Muscle of leg (tissue), 11 donors: ENCODE data around the gene PRDX1. TPM values are rescaled to one million over a fixed set of nuclear protein-coding genes. Genes with fewer than 3 reads are reported as not detected.

Source experiments
- DNase-seq: peaks from one replicate; pipeline ENCODE4 v3.0.0; 2013
- H3K27ac ChIP-seq: one replicate; pipeline ENCODE4 v1.5.1; 2013; ENCODE audit warnings: mild to moderate bottlenecking, low read length, control low read depth
- H3K27me3 ChIP-seq: one replicate; pipeline ENCODE4 v1.6.1; 2013; ENCODE audit warnings: low read length; ENCODE audit not compliant: control insufficient read depth, insufficient read depth
- H3K36me3 ChIP-seq: one replicate; pipeline ENCODE4 v1.6.1; 2013; ENCODE audit warnings: low read length; ENCODE audit not compliant: control insufficient read depth, insufficient read depth
- H3K4me1 ChIP-seq: one replicate; pipeline ENCODE4 v1.6.1; 2013; ENCODE audit warnings: low read length; ENCODE audit not compliant: control insufficient read depth, insufficient read depth
- H3K4me3 ChIP-seq: one replicate; pipeline ENCODE4 v1.5.1; 2013; ENCODE audit warnings: low read length, control low read depth
- H3K9me3 ChIP-seq: replicated peaks from 2 replicates; pipeline ENCODE4 v1.6.1; 2013; ENCODE audit warnings: low read depth, low read length; ENCODE audit not compliant: control insufficient read depth
- WGBS: methylation state at CpG from one replicate; pipeline ENCODE4 v1.1.5; 2013; ENCODE audit warnings: missing lambda C conversion rate; ENCODE audit not compliant: insufficient coverage; 5-methylcytosine and 5-hydroxymethylcytosine counted together
- polyA plus RNA-seq, 8 donors: library from polyadenylated mRNA; unstranded; fragments of 120-200 nt; gene quantifications; one replicate each; pipeline versions ENCODE4 v1.2.1 to v1.2.3, GENCODE V29; 2013; ENCODE audit warnings: inconsistent platforms in 1 of 8, low replicate concordance in 1 of 8; ENCODE audit not compliant: insufficient read length in 8 of 8, insufficient read depth in 1 of 8
- total RNA-seq: library from RNA; stranded (reverse); fragments of 120-200 nt; gene quantifications from one replicate; pipeline ENCODE4 v1.2.4, GENCODE V29; 2013

Gene PRDX1
- total and polyA plus RNA-seq, 9 donors: 159 to 223 (median 174) TPM

GRCh38 chr1:45557422-45557944, 35.8 kb upstream of the PRDX1 start:
- no peaks in the 10 kb centered on the region for H3K4me1 ChIP-seq
- no peaks in the 10 kb centered on the region for H3K9me3 ChIP-seq
- no peak overlapping the region for H3K4me3 ChIP-seq
- WGBS: 83% methylated on average over 3 of the region's 3 CpGs
- H3K27ac ChIP-seq: no peak overlapping the region
- no peaks in the 10 kb centered on the region for H3K27me3 ChIP-seq
- peaks cover 48% of the 10 kb centered on the region for H3K36me3 ChIP-seq
- no peak for DNase-seq

GRCh38 chr1:45554198-45554597, 32.5 kb upstream of the PRDX1 start:
- Histone ChIP-seq H3K4me3 (no peak overlapping the region), H3K9me3 (no peaks in the 10 kb centered on the region), H3K4me1 (peaks cover 14% of the 10 kb centered on the region), H3K27ac (no peak overlapping the region), H3K36me3 (peaks cover 32% of the 10 kb centered on the region), H3K27me3 (no peaks in the 10 kb centered on the region)
- 79% methylated on average over 5 of the region's 6 CpGs for WGBS
- no peak for DNase-seq

- H3K4me3 ChIP-seq: no peak overlapping the region
Observed at GRCh38 chr1:45552331-45552730, 30.6 kb upstream of the PRDX1 start.

GRCh38 chr1:45551684-45552083, 30.0 kb upstream of the PRDX1 start:
- Histone ChIP-seq H3K27me3 (no peaks in the 10 kb centered on the region), H3K36me3 (peaks cover 24% of the 10 kb centered on the region), H3K9me3 (no peaks in the 10 kb centered on the region), H3K27ac (no peak overlapping the region), H3K4me3 (peak overlapping the region; percentile 96), H3K4me1 (peaks cover 14% of the 10 kb centered on the region)
- DNase-seq: no peak
- no CpG with 5 or more reads among the region's 3 CpGs for WGBS

More at GRCh38 chr1:45552331-45552730, 30.6 kb upstream of the PRDX1 start:
- WGBS: 50% methylated on average over 1 of the region's 1 CpG
- DNase-seq: no peak
- peaks cover 27% of the 10 kb centered on the region for H3K36me3 ChIP-seq
- peaks cover 14% of the 10 kb centered on the region for H3K4me1 ChIP-seq
- no peak overlapping the region for H3K27ac ChIP-seq
- no peaks in the 10 kb centered on the region for H3K9me3 ChIP-seq
- H3K27me3 ChIP-seq: no peaks in the 10 kb centered on the region

GRCh38 chr1:45550401-45551351, 29.0 kb upstream of the PRDX1 start, which contains the start of gene AKR1A1:
Gene AKR1A1, plus strand, starts transcription at chr1:45550826. Its CDS starts 10,969 bp downstream, at chr1:45561795.
- peak within 1 kb of the TSS; percentile 96 for H3K4me3 ChIP-seq
- H3K27me3 ChIP-seq: no peaks in the 10 kb centered on the region
- H3K4me1 ChIP-seq: peaks cover 14% of the 10 kb centered on the region
- WGBS: 1% methylated on average over 41 of the region's 47 CpGs
- peak; percentile 95 for DNase-seq
- peak within 1 kb of the TSS; percentile 98 for H3K27ac ChIP-seq
- H3K36me3 ChIP-seq: peaks cover 19% of the 10 kb centered on the region
- no peaks in the 10 kb centered on the region for H3K9me3 ChIP-seq

- Histone ChIP-seq H3K4me1 (peaks cover 8% of the 10 kb centered on the region), H3K36me3 (no peaks in the 10 kb centered on the region), H3K9me3 (no peaks in the 10 kb centered on the region), H3K4me3 (no peak overlapping the region), H3K27me3 (peaks cover 4% of the 10 kb centered on the region), H3K27ac (no peak overlapping the region)
- 60% methylated on average over 3 of the region's 7 CpGs for WGBS
- DNase-seq: no peak
Observed at GRCh38 chr1:45545553-45546310, 24.0 kb upstream of the PRDX1 start.

- 56% methylated on average over 4 of the region's 6 CpGs for WGBS
- H3K9me3 ChIP-seq: no peaks in the 10 kb centered on the region
- H3K4me3 ChIP-seq: no peak overlapping the region
- peaks cover 4% of the 10 kb centered on the region for H3K27me3 ChIP-seq
- no peak for DNase-seq
- H3K36me3 ChIP-seq: no peaks in the 10 kb centered on the region
- peaks cover 4% of the 10 kb centered on the region for H3K4me1 ChIP-seq
- H3K27ac ChIP-seq: peak overlapping the region; percentile 17
Observed at GRCh38 chr1:45545019-45545493, 23.4 kb upstream of the PRDX1 start.

GRCh38 chr1:45544530-45544929, 22.8 kb upstream of the PRDX1 start:
- H3K4me1 ChIP-seq: peaks cover 3% of the 10 kb centered on the region
- H3K27me3 ChIP-seq: peaks cover 4% of the 10 kb centered on the region
- no peak for DNase-seq
- no peak overlapping the region for H3K4me3 ChIP-seq
- WGBS: no CpG with 5 or more reads among the region's 4 CpGs
- peak overlapping the region; percentile 17 for H3K27ac ChIP-seq
- no peaks in the 10 kb centered on the region for H3K36me3 ChIP-seq
- H3K9me3 ChIP-seq: no peaks in the 10 kb centered on the region

- Histone ChIP-seq H3K36me3 (no peaks in the 10 kb centered on the region), H3K27ac (peak overlapping the region; percentile 55), H3K9me3 (no peaks in the 10 kb centered on the region), H3K4me1 (peaks cover 3% of the 10 kb centered on the region), H3K27me3 (peaks cover 4% of the 10 kb centered on the region), H3K4me3 (no peak overlapping the region)
- peak; percentile 76 for DNase-seq
- 0% methylated on average over 6 of the region's 8 CpGs for WGBS
Observed at GRCh38 chr1:45543581-45544417, 22.1 kb upstream of the PRDX1 start.
